Ishikawa (cell line): ENCODE measurements around the gene ITPR1.

ENCODE experiments used
- CEBPB ChIP-seq: IDR thresholded peaks from 2 replicates; pipeline ENCODE4 v1.6.1; 2012
- CREB1 ChIP-seq: IDR thresholded peaks from 2 replicates; pipeline ENCODE4 v1.6.1; 2012; ENCODE audit warnings: low read depth
- EGR1 ChIP-seq: IDR thresholded peaks from 2 replicates; pipeline ENCODE4 v1.6.1; 2012
- EP300 ChIP-seq: IDR thresholded peaks from 2 replicates; pipeline ENCODE4 v1.6.1; 2012; ENCODE audit warnings: borderline replicate concordance
- FOXM1 ChIP-seq: IDR thresholded peaks from 2 replicates; pipeline ENCODE4 v1.6.1; 2012; ENCODE audit warnings: low read depth, borderline replicate concordance
- MAX ChIP-seq: IDR thresholded peaks from 2 replicates; pipeline ENCODE4 v1.6.1; 2012
- NFIC ChIP-seq: IDR thresholded peaks from 2 replicates; pipeline ENCODE4 v1.6.1; 2012
- RAD21 ChIP-seq: IDR thresholded peaks from 2 replicates; pipeline ENCODE4 v1.6.1; 2012; ENCODE audit warnings: low read depth
- REST ChIP-seq: IDR thresholded peaks from 2 replicates; pipeline ENCODE4 v1.6.1; 2012; ENCODE audit warnings: low read depth, mild to moderate bottlenecking
- TAF1 ChIP-seq: IDR thresholded peaks from 2 replicates; pipeline ENCODE4 v1.6.1; 2012; ENCODE audit warnings: low read depth, mild to moderate bottlenecking
- TCF12 ChIP-seq: IDR thresholded peaks from 2 replicates; pipeline ENCODE4 v1.6.1; 2012; ENCODE audit warnings: low read depth
- TEAD4 ChIP-seq: IDR thresholded peaks from 2 replicates; pipeline ENCODE4 v1.6.1; 2012
- USF1 ChIP-seq: IDR thresholded peaks from 2 replicates; pipeline ENCODE4 v1.6.1; 2012
- YY1 ChIP-seq: IDR thresholded peaks from 2 replicates; pipeline ENCODE4 v1.6.1; 2012; ENCODE audit warnings: low read depth
- ZBTB7A ChIP-seq: IDR thresholded peaks from 2 replicates; pipeline ENCODE4 v1.6.1; 2012; ENCODE audit warnings: low read depth

ITPR1 gene

GRCh38 chr3:4493941-4494894 lies 1.1 kb downstream of the ITPR1 start:
- no peak for TF ChIP-seq TEAD4
- TF ChIP-seq TAF1, result no peak
- no peak for TF ChIP-seq MAX
- no peak for TF ChIP-seq FOXM1
- no peak for TF ChIP-seq NFIC
- TF ChIP-seq RAD21, result no peak
- TF ChIP-seq REST, result no peak
- no peak for TF ChIP-seq EGR1
- TF ChIP-seq CREB1, result no peak
- TF ChIP-seq CEBPB, result no peak
- TF ChIP-seq USF1, result no peak
- no peak for TF ChIP-seq ZBTB7A
- TF ChIP-seq YY1, result no peak
- no peak for TF ChIP-seq EP300
- no peak for TF ChIP-seq TCF12

GRCh38 chr3:4494895-4495264 lies 1.7 kb downstream of the ITPR1 start:
- TF ChIP-seq YY1, result no peak
- TF ChIP-seq CREB1, result no peak
- TF ChIP-seq NFIC, result no peak
- TF ChIP-seq REST, result no peak
- TF ChIP-seq FOXM1, result no peak
- no peak for TF ChIP-seq RAD21
- TF ChIP-seq TEAD4, result no peak
- TF ChIP-seq TAF1, result no peak
- no peak for TF ChIP-seq CEBPB
- no peak for TF ChIP-seq MAX
- TF ChIP-seq EGR1, result no peak
- no peak for TF ChIP-seq EP300
- no peak for TF ChIP-seq ZBTB7A
- no peak for TF ChIP-seq TCF12

- TF ChIP-seq USF1 (no peak), TAF1 (no peak), TEAD4 (no peak)
These were observed 2.3 kb downstream of the ITPR1 start for GRCh38 chr3:4495294-4496086.

GRCh38 chr3:4496087-4496452 lies 2.9 kb downstream of the ITPR1 start:
- TF ChIP-seq FOXM1 (no peak), TCF12 (no peak), NFIC (no peak), CEBPB (no peak), MAX (no peak), ZBTB7A (no peak), REST (no peak), USF1 (no peak), CREB1 (no peak), YY1 (no peak)
